AG09319 (cell line): ENCODE data around the gene A3GALT2.

Experiments
- DNase-seq: peaks from one replicate; pipeline ENCODE4 v3.0.0-alpha.2; 2010; ENCODE audit warnings: low read depth; ENCODE audit errors: extremely low read depth
- TF ChIP-seq, protein P1 (sequence below): IDR thresholded peaks from 2 replicates; pipeline ENCODE4 v1.5.1; 2011; ENCODE audit warnings: low read depth, mild to moderate bottlenecking, inconsistent platforms, low read length, moderate library complexity

Gene A3GALT2

DNA sequence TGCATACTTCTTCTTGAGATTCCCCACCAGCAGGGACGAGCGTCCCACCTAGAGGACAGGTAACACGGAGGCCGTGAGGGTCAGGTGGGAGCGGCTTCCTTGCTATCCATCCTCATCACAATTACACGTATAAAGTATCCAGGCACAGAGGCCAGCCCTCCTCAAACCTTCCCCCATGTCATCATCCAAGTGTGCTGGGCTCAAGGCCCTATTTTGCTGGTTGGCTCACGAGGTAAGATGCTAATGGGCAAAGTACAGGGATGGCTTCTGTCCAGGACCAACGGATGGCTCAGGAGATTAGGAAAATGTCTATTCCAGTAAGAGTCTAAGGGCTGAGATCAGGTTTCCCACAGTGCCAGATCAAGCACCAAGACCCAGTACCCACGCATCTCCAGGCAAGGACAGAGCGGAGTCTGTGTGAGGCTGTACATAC lies 11.5 kb upstream of the A3GALT2 start:
- TF ChIP-seq, protein P1, sequence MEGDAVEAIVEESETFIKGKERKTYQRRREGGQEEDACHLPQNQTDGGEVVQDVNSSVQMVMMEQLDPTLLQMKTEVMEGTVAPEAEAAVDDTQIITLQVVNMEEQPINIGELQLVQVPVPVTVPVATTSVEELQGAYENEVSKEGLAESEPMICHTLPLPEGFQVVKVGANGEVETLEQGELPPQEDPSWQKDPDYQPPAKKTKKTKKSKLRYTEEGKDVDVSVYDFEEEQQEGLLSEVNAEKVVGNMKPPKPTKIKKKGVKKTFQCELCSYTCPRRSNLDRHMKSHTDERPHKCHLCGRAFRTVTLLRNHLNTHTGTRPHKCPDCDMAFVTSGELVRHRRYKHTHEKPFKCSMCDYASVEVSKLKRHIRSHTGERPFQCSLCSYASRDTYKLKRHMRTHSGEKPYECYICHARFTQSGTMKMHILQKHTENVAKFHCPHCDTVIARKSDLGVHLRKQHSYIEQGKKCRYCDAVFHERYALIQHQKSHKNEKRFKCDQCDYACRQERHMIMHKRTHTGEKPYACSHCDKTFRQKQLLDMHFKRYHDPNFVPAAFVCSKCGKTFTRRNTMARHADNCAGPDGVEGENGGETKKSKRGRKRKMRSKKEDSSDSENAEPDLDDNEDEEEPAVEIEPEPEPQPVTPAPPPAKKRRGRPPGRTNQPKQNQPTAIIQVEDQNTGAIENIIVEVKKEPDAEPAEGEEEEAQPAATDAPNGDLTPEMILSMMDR = no peak
- no peak for DNase-seq

DNA sequence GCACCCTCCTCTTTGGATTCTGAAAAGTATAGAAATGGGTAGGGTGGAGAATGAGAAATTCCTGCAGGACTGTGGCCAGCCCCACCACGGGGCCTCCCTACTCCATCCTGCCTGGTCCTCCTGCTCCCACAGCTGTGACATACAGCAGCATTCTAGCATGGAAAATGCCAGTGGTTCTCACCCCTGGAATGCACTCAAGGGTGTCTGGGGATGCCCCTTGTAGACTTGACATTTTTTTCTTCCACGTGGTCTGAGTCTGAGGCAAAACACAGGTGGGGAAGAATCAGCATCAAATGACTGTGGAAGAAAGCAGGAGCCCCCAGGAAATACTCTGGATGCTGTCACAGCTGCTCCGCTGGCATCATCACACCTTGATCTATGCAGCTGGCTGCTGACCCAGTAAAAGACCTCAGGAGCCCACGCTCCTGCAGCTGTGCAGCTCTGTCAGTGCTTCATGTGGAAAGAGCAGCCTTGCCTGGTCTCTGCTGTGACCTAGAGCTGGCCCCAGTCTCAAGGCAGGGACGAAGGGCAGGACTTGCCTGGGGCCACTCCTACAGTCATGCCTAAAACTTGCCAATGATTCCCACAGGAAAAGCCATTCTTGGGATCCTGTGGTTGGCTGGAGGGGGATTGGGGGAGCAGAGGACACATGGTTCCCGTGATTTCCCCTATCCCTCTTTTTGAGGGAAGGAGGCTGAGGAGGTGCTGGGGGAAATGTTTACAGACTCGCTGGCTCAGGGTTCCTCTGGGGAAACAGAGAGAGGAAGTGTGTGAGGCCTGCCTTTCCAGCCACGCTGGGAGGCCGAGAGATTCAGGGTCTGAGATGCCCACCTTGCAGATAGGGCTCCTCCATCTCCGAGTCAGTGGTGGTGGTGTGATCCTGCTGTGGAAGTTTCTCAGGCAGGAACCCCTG lies 10.8 kb upstream of the A3GALT2 start:
- DNase-seq = no peak

DNA sequence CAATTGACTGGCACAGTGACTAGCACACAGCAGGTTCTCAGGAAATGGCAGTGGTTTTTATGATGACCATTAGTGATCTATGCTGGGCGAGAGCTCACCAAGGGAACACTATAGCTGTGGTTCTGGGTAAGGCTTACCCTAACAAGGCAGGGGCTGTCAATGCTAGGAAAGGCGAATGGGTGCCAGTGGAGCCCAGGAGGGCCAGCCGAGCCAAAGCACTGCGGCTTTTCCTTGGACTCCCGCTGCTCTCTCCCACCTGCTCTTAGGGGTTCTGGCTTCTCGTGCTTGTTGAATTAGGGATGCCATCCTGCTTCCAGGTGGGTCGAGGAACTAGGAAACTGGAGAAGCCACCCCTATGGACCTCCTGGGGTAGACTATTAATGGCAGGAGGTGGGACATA lies 10.0 kb upstream of the A3GALT2 start:
- TF ChIP-seq, protein P1 = no peak
- DNase-seq = no peak

More for the DNA sequence above, 10.8 kb upstream of the A3GALT2 start:
- TF ChIP-seq, protein P1 = no peak

DNA sequence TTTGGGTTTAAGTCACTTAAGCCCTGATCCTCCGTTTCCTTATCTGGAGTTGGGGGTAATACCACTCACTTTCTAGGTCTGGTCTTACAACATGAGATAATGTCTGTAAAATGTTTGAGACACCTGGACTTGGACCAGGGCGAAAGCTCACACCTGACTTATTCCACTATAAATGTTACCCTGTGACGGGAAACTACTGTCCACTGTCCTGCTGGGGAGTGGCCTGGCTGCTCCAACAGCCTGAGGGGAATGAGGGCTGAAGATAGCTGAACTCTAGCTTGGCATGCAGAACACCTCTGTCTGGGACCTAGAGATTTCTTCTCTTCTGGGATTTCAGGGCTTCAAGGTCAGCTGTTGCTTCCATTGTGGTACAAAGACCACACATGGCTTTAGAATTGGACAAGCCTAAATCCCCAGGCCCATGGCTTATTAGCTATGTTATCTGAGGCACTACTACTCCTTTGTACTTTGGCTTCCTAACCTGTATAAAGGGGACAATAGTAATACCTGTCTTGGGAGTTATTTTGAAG lies 9.5 kb upstream of the A3GALT2 start:
- TF ChIP-seq, protein P1 = no peak
- DNase-seq = no peak

DNA sequence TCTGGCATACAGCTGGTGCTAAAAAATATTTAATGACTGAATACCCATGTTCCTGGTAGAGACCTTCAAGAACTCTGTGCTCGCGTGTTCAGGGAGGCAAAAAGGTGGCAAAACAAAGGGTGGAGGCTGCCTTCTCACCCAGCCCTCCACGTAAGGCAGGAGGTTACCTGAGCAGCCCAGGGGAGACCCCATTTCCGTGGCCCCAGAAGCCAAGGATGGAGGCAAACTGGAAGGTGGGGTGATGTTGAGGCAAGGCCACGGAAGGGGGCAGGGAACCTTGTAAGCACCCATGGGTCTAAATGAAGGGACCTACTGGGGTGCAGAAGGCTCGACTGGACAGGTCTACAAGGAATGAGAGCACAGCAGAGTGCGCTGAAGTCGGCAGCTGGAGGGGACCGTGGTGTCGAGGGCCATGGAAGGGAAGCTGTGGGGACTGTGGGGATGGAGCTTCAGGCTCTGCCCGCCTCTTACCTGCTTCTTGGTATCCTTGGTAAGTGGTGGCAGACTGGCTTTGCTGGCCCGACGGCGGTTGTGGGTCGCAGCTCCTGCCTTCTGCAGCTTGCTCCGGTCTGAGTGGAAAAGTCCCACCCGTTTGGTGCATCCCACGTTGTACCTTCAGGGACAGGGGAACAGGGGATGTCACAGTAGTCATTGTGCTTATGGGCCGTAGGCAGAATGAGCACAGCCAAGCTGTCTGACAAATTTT lies 8.9 kb upstream of the A3GALT2 start:
- TF ChIP-seq, protein P1 = no peak
- no peak for DNase-seq

DNA sequence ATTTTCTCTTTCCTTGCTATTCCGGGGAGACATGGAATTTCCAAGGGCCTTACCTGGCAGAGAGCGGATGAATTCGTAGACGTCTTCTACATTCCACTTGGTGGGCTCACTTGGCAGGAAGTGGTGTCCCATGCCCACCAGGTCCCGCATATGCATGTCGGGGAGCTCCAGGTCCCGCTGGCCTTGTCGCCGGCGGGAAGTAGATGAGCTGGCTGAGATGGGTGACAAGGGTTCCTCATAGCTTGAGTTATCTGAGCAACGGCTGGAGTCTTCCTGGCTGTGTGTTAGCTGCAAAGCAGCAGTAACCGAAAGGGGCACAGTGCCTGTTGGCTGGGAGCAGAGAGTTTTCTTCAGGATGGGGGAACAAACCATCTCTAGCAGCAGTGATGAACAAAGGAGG lies 7.9 kb upstream of the A3GALT2 start:
- no peak for DNase-seq
- TF ChIP-seq, protein P1 = no peak
